Activated CD8-positive, alpha-beta memory T cell treated with anti-CD3 and anti-CD28 coated beads, Interleukin-2, amount 50 U/mL, for 24 hours (primary cell): Measurements from ENCODE around the gene RERE.
"Not testable (repeated sequence)": the region's sequence is repeated elsewhere in the genome, so short reads cannot be mapped to it uniquely, and the experiment has no call there.

Source experiments
- DNase-seq: peaks from one replicate; pipeline ENCODE4 v3.0.0-alpha.2; 2020; ENCODE audit errors: extremely low read depth

Gene RERE

DNA sequence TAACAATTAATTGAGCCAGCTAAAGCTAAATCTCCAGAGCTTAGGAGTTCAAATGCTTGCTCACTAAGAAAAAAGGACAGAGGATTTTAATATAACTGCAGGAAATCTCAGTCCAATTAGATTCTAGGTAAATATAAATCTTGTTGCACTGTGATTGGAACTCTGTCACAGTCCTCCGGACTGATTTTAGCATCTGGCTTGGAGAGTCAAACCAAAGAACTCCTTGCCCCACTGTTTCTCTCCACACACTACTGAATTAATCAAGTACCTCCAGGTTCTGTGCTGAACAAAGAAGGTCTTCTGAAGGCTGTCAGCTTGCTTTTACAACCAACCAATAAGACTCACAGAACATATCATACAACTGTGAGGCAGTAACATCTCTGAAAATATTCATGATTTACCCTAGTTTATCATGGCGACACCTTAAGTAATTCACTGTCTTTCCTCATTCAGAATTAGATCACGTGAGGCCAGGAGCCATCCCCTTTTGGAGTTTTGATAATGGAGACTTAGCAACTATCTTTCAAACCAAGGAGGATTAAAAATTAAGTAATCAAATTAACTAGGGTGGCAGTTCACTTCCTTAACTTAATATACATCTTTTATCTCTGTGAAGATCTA is 176.0 kb downstream of the RERE start:
- DNase-seq = no peak

DNA sequence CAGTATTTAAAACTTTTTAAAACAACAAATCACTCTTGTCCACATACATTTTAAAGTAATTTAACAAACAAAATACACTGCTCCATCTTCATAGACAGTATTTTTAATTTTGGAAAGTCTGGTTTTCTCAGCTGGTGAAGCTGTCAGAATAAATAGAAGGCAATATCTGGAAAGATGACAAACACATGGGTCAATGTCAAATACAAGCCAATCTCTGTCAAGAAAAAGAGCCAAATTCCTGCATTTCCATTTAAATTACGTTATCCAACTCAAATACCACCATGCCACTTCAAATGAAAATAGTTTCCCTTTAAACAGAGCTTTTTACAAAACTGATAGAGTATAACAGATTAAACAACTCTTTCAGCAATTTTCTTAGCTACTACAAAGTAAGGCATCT is 176.5 kb downstream of the RERE start:
- no peak for DNase-seq

- DNase-seq = no peak
Measured at GRCh38 chr1:8639148-8639547, 178.3 kb downstream of the RERE start.

DNA sequence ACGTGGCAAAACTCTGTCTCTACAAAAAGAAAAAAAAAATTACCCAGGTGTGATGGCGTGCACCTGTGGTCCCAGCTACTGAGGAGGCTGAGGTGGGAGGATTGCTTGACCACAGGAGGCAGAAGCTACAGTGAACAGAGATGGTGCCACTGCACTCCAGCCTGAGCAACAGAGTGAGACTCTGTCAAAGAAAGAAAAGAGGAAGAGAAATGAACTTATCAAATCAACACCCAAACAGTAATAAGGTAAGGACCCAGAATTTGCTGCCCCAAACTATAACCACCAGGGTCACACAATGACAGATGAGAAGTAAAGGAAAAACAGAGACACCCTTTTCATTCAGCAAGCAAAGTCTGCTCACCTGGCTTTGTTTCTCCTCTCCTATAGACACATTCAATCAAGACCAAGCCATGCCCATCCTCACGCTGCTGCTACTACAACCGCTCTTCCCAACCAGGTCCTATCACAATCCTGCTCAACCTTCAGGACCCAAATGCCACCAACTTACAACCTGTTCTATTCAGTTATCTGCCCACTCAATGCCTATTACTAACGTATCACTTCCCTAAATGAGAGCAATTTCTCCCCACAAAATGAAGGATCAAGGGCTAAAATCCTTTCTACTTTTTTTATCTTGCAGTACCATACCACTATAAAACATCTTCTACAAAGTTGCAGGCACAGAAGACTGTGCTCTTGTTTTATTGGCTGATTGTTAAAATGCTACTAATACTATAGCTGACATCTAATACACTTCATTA is 183.5 kb downstream of the RERE start:
- no peak for DNase-seq

GRCh38 chr1:8632102-8632501 is 185.3 kb downstream of the RERE start:
- no peak for DNase-seq

- DNase-seq = no peak
Measured at GRCh38 chr1:8631163-8631562, 186.3 kb downstream of the RERE start.

- no peak for DNase-seq
Measured at GRCh38 chr1:8629241-8630091, 188.0 kb downstream of the RERE start.

DNA sequence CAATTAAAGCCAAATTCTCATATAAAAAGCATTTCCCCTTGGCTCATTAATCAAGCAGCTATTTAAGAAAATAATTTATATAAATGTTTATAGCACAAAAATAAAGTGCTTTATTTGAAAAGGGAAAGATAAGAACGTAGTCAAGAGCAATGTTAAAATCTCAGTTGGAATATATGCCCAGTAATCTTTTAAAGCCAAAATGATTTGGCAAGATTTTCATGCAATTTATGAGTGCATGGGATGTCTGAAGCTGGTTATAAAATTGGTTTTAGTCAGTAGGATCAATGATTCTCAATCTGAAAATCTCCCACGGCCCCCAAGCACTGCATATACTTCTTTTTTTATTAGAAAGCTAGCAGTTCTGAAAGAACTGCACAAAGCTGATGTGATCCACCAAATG is 188.8 kb downstream of the RERE start:
- no peak for DNase-seq

GRCh38 chr1:8627728-8628127 is 189.7 kb downstream of the RERE start:
- no peak for DNase-seq

DNA sequence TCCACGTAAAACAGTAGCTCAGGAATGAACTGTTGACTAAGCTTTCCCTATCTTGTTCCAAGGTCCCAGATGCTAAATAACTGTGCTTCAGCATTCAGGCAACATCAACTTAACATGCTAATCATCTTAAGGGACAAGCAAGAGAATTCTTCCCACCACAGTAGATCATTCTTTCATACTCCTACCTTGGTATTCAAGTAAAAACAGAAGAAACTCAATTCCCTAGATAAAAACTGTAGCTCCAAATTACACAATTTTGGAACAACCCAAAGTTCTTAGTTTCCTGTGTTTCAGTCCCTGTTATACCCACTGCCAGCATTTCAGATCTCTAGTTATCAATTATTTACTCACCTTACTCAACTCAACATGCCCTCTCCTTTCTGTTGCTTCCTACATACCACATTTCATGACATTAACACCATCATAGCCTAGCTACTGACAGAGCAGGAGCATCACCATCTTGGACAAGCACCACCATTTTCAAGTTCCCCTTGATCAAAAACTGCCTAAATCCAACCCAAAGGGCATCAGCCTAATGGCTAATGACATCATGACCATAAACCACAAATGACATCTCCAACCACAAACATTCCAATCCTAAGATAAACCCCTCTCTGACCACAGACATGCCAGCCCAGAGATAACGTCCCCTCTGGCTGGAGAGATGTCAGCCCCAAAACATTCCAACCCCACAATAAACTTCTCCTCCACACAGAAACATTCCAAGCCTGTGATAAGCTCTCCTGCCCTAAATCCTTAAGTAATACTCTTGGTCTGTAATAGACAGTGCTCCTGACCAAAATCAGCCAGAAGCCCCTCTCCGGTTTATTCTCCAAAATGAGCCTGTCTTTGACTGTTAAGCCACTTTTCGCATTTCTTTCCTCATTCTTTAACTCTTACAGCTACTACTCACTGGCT is 191.2 kb downstream of the RERE start:
- no peak for DNase-seq

- DNase-seq = no peak
Measured at GRCh38 chr1:8625491-8625890, 191.9 kb downstream of the RERE start.

- not testable (repeated sequence) for DNase-seq
Measured at GRCh38 chr1:8623651-8624192, 193.7 kb downstream of the RERE start.

GRCh38 chr1:8621785-8622348 is 195.6 kb downstream of the RERE start:
- DNase-seq = not testable (repeated sequence)

DNA sequence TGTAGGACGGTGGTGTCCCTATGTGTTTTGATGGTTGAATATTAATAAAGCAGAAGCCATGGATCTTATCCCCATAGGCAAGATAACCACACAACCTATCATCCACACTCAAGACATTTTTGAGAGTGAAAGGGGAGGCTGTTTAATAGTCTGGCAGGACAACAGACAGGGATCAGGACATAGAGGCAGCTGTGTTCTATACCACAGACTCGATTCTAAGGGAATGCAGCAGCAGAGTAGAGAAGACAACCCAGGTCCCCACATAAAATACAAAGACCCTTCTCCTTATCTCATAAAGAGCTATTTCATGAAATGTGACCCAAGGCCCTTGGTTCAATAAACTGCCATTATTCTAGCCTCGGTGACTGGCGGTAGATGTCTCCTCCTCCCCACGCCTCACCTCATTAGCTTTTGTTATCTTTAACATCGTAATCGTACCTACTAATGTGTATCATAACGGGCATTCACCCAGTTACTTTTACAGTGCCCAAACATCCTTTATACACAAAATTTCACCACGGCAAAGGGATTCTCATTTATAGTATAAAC is 196.3 kb downstream of the RERE start:
- not testable (repeated sequence) for DNase-seq

DNA sequence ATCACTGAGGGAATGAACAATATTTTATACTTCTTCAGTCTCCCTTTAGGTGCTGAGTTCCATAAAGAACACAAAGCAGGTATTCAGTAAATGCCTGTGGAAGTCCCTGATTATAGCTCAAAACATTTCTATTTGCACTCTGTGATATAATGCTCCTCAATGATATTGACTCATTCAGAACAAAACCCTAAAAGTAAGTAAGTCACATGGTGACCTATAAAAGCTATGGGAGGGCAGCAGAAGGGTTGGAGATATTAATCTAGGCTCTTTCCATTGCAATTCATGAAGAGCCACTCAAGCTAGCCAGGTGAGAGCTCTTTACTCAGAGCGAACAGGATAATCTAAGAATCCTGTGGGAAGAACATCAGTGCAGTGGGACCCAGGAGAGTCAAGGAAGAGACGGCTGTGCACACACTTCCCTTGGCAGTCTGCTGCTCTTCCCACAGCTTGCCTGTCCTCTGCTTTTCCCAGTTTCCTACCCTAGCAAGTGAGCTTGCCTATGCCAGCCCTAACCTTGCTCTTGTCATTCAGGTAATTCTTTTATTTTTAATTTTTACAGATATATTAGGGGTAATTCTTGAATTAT is 197.4 kb downstream of the RERE start:
- DNase-seq = not testable (repeated sequence)

GRCh38 chr1:8619419-8619818 is 198.0 kb downstream of the RERE start:
- DNase-seq = not testable (repeated sequence)

DNA sequence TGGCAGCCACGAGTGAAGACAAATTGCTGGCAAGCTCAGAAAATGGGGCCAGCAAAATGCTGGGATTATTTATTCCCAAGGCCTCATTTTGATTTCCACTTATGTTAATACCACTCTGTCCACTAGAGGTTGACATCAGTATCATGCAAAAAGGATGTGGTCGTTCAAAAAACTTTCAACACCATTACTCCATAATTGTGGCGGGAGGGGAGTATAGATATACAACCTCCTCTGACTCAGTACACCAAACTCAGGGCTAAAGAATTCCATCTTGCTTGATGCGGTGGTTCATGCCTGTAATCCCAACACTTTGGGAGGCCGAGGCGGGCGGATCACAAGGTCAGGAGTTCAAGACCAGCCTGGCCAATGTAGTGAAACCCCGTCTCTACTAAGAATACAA is 200.6 kb downstream of the RERE start:
- not testable (repeated sequence) for DNase-seq

DNA sequence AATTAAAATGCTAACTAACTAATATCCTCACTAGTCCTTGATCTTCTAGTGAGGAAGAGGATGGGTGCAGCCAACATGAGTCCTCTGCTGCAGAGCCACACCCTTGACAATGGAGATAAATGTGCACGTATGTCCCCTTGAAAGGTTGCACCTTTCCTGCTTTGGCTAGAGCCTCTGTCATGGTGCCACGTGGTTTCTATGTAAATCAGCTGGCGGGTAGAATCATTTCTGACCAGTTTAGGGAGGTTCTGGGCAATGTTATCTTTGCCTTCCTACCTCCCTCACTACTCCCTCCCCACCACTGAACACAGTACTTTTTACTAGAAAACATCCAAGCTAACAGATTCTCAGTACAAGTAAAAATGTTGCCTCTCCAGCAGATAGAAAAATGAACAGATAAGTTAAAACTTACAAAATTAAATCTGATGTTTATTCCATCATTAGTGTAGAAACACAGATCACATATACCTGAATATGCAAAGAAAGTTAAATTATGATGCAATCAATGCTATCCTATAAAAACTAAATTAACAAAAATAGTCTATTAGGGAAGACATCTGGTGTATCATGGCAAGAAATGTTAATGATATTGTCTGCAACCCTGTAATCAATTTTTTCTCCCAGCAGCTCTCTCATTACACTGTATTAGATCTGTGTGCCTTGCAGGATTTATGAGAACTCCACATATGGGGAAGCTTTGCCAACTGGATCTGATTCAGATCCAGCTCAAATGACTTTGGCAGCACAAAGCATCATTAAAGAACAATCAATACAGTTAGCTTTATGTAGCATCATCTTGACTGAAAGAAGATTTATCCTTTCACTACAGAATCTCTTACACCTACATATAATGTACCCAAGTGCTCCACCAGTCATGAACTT is 205.6 kb downstream of the RERE start:
- DNase-seq = not testable (repeated sequence)

DNA sequence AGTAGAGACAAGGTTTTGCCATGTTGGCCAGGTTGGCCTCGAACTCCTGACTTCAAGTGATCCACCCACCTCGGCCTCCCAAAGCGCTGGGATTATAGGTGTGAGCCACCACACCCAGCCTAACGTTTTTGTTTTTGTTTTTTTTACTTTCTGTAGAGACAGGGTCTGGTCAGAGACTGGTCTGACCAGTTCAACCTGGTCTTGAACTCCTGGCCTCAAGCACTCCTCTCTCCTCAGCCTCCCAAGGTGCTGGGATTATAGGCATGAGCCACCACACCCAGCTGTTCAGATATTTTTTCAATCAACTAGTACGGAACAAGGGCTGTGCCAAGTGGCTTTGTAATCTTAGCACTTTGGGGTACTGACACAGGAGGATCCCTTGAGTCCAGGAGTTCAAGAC is 209.5 kb downstream of the RERE start:
- no peak for DNase-seq
